Hepatocyte (in vitro differentiated cells): Measurements from ENCODE around the gene PAPPA2. TPM values are rescaled to one million over a fixed set of nuclear protein-coding genes. Genes with fewer than 3 reads are reported as not detected.

ENCODE experiments used
- DNase-seq: peaks from one replicate; pipeline ENCODE4 v3.0.0-alpha.2; 2016; ENCODE audit warnings: low spot score
- H2AFZ ChIP-seq: fragments of 200-600 bp; sonication (generic); 2 replicates; pipeline ENCODE4 v1.6.0; 2016; ENCODE audit warnings: antibody characterized with exemption, mild to moderate bottlenecking
- H3K27ac ChIP-seq: fragments of 200-600 bp; sonication (generic); 2 replicates; pipeline ENCODE4 v1.5.1; 2016; ENCODE audit warnings: mild to moderate bottlenecking
- H3K27me3 ChIP-seq: fragments of 200-600 bp; sonication (generic); 2 replicates; pipeline ENCODE4 v1.6.1; 2016
- H3K36me3 ChIP-seq: fragments of 200-600 bp; sonication (generic); replicated peaks from 2 replicates; pipeline ENCODE4 v1.5.1; 2016; ENCODE audit warnings: low read depth; ENCODE audit not compliant: insufficient read depth
- H3K4me1 ChIP-seq: fragments of 200-600 bp; sonication (generic); 2 replicates; pipeline ENCODE4 v1.5.1; 2016; ENCODE audit warnings: mild to moderate bottlenecking, moderate library complexity; ENCODE audit not compliant: insufficient read depth
- H3K4me2 ChIP-seq: fragments of 200-600 bp; sonication (generic); 2 replicates; pipeline ENCODE4 v1.6.0; 2016
- H3K4me3 ChIP-seq: fragments of 200-600 bp; sonication (generic); 2 replicates; pipeline ENCODE4 v1.5.1; 2016; ENCODE audit warnings: mild to moderate bottlenecking
- H3K79me2 ChIP-seq: fragments of 200-600 bp; sonication (generic); 2 replicates; pipeline ENCODE4 v1.6.0; 2017; ENCODE audit warnings: mild to moderate bottlenecking
- H3K9me2 ChIP-seq: fragments of 200-600 bp; sonication (generic); replicated peaks from 2 replicates; pipeline ENCODE4 v1.6.0; 2017; ENCODE audit warnings: mild to moderate bottlenecking; ENCODE audit not compliant: insufficient read depth
- H3K9me3 ChIP-seq: fragments of 200-600 bp; sonication (generic); 2 replicates; pipeline ENCODE4 v1.5.1; 2016; ENCODE audit warnings: low read depth, mild to moderate bottlenecking
- H4K20me1 ChIP-seq: fragments of 200-600 bp; sonication (generic); 2 replicates; pipeline ENCODE4 v1.6.0; 2016; ENCODE audit warnings: mild to moderate bottlenecking; ENCODE audit not compliant: insufficient read depth, poor library complexity, severe bottlenecking
- EZH2 ChIP-seq: fragments of 200-600 bp; sonication (generic); IDR thresholded peaks from 2 replicates; pipeline ENCODE4 v1.6.1; 2016; ENCODE audit warnings: antibody characterized with exemption, mild to moderate bottlenecking, borderline replicate concordance
- EZH2phosphoT487 ChIP-seq: fragments of 200-600 bp; sonication (generic); IDR thresholded peaks from one replicate; pipeline ENCODE4 v1.6.1; 2018; ENCODE audit warnings: antibody characterized with exemption, mild to moderate bottlenecking, low read depth, moderate library complexity; ENCODE audit not compliant: unreplicated experiment, severe bottlenecking
- WGBS: methylation state at CpG from one replicate; pipeline ENCODE4 v1.1.6; 2016; ENCODE audit warnings: low lambda C conversion rate; ENCODE audit errors: missing lambda C conversion rate; 5-methylcytosine and 5-hydroxymethylcytosine counted together
- polyA plus RNA-seq: library from polyadenylated mRNA; unstranded; fragments of >200 nt; fragmentation: Nextera tagmentation; extraction: Ambion mirVana; gene quantifications from 2 replicates; pipeline ENCODE4 v1.2.1, GENCODE V29; 2016
- total RNA-seq: library from RNA; depleted of rRNA; stranded (reverse); fragments of >200 nt; gene quantifications from 2 replicates; pipeline ENCODE4 v1.2.3, GENCODE V29; 2014
- TF ChIP-seq, protein P1 (sequence below): fragments of 200-600 bp; sonication (generic); IDR thresholded peaks from 2 replicates; pipeline ENCODE4 v1.5.1; 2016; ENCODE audit warnings: antibody characterized with exemption, mild to moderate bottlenecking; ENCODE audit not compliant: poor library complexity

The PAPPA2 gene
- total and polyA plus RNA-seq, 2 experiments from 2014 or later, result 1.9 to 2.6 TPM

DNA sequence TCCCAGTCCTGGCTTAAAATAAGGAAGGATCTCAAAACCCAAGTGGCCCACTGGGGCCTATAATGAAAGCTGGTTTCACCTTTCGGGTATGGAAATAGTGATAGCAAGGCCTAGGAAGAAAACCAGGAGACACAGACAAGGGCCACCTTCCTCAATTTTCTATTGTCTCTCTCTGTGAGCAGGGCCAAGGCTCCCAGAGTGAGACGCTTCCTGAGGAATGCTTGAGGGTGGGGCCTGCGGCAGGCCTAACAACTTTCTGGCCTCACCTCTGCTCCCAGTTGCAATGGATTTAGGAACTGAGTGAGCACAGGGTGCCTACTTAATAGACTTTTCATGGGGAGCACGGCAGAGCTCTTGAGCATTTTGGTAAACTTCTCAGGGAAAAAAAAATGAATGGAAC, 400.6 kb downstream of the PAPPA2 start:
- H3K27me3 ChIP-seq, result no peaks in the 10 kb centered on the region

DNA sequence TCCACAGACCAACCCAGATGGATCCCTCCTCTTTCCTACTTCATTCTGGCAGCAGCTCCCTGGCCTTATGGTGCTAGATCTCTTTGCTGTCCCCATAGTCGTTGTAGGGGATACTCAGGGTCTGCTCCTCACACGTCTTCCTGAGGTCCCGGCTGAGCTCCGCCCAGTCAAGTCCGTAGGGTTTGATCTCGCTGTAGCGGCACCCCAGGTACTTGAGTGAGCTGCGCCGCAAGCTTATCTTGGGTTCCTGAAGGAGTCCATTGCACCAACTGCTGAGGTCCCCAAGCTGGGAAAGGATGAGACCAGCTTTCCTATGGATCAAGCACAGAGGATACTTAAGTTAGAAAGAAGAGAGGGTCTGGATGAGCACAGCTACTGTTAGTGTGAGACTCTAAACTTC, 401.2 kb downstream of the PAPPA2 start:
- Histone ChIP-seq H3K27me3 (no peaks in the 10 kb centered on the region), H3K27ac (no peak overlapping the region), H3K36me3 (no peaks in the 10 kb centered on the region), H3K4me1 (no peaks in the 10 kb centered on the region), H4K20me1 (no peaks in the 10 kb centered on the region), H3K79me2 (no peaks in the 10 kb centered on the region), H3K9me3 (no peaks in the 10 kb centered on the region), H3K9me2 (no peaks in the 10 kb centered on the region), H3K4me2 (no peak overlapping the region), H2AFZ (no peak overlapping the region), H3K4me3 (no peak overlapping the region)
- 95% methylated on average over 9 of the region's 9 CpGs for WGBS
- TF ChIP-seq EZH2, result no peak
- DNase-seq, result no peak

More for the DNA sequence above, 400.6 kb downstream of the PAPPA2 start:
- no peaks in the 10 kb centered on the region for H4K20me1 ChIP-seq
- H3K4me1 ChIP-seq, result no peaks in the 10 kb centered on the region
- H3K27ac ChIP-seq, result no peak overlapping the region
- no peak for TF ChIP-seq EZH2phosphoT487
- no peak for TF ChIP-seq EZH2
- TF ChIP-seq, protein P1, sequence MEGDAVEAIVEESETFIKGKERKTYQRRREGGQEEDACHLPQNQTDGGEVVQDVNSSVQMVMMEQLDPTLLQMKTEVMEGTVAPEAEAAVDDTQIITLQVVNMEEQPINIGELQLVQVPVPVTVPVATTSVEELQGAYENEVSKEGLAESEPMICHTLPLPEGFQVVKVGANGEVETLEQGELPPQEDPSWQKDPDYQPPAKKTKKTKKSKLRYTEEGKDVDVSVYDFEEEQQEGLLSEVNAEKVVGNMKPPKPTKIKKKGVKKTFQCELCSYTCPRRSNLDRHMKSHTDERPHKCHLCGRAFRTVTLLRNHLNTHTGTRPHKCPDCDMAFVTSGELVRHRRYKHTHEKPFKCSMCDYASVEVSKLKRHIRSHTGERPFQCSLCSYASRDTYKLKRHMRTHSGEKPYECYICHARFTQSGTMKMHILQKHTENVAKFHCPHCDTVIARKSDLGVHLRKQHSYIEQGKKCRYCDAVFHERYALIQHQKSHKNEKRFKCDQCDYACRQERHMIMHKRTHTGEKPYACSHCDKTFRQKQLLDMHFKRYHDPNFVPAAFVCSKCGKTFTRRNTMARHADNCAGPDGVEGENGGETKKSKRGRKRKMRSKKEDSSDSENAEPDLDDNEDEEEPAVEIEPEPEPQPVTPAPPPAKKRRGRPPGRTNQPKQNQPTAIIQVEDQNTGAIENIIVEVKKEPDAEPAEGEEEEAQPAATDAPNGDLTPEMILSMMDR, result no peak
- H3K79me2 ChIP-seq, result no peaks in the 10 kb centered on the region
- no peak overlapping the region for H3K4me3 ChIP-seq
- H3K9me2 ChIP-seq, result no peaks in the 10 kb centered on the region
- no peak overlapping the region for H2AFZ ChIP-seq
- 81% methylated on average over 4 of the region's 4 CpGs for WGBS
- no peaks in the 10 kb centered on the region for H3K9me3 ChIP-seq
- H3K36me3 ChIP-seq, result no peaks in the 10 kb centered on the region
- DNase-seq, result no peak
- no peak overlapping the region for H3K4me2 ChIP-seq

DNA sequence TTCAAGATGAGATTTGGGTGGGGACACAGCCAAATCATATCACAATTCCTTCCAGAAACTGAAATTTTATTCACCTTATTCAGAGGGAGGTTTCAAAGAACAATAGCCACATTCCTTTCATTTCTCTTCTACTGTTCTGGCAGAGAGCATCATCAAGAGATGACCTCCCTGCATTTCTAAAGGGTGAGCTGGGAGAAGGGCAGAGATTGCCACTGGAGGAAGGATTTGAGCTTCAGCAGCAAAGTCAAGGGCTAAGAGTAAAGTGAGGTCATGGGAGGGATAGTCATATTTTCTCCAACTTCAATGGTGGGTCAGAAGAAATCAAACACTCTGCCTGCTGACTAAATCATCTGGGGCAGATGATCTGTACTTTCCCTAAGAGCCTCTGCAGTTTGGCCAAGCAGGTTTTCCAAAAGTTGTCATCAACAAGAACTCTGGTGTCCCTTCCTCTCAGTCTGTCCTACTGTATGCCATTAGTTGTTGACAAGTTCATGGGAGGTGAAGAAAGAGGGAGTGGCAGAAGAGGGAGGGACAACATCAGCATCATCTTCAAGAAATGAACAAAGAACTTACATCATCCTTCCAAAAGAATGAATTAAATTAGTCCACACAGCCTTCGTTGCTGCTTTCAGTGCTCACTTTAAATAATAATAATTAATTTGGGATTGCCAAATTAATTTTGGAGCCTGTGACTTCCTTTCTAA, 403.2 kb downstream of the PAPPA2 start:
- Histone ChIP-seq H3K79me2 (no peaks in the 10 kb centered on the region), H3K4me1 (no peaks in the 10 kb centered on the region), H3K27me3 (no peaks in the 10 kb centered on the region), H3K4me3 (no peak overlapping the region), H3K9me2 (no peaks in the 10 kb centered on the region), H3K27ac (no peak overlapping the region), H2AFZ (no peak overlapping the region), H3K4me2 (no peak overlapping the region), H3K9me3 (no peaks in the 10 kb centered on the region), H4K20me1 (no peaks in the 10 kb centered on the region), H3K36me3 (no peaks in the 10 kb centered on the region)
- 69% methylated on average over 1 of the region's 1 CpG for WGBS
- TF ChIP-seq, protein P1, result no peak
- TF ChIP-seq EZH2, result no peak
- no peak for TF ChIP-seq EZH2phosphoT487
- no peak for DNase-seq

DNA sequence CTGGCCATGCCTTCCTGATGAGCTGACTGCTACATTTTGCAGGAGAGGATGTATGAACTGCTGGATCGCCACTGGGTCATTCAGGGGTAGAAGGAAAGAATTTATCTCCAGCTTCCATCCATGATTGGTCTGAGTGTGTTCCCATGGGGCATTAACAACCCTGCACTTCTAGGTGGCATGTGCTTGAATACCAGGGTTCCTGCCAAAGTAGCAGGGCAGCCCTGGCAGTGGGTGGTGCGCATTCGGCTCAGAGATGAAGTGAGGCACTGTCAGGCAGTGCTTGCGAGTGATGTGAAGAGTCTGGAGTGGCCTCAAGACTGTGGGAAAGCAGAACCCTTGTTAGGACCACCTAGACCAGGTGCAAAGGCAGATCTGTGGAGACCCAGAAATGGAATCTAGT, 406.6 kb downstream of the PAPPA2 start:
- 100% methylated on average over 4 of the region's 4 CpGs for WGBS
- no peak overlapping the region for H3K4me3 ChIP-seq
- H3K36me3 ChIP-seq, result no peaks in the 10 kb centered on the region
- no peak overlapping the region for H2AFZ ChIP-seq
- H3K79me2 ChIP-seq, result no peaks in the 10 kb centered on the region
- H3K9me3 ChIP-seq, result no peaks in the 10 kb centered on the region
- no peak for DNase-seq
- no peak overlapping the region for H3K4me2 ChIP-seq
- H4K20me1 ChIP-seq, result no peaks in the 10 kb centered on the region
- no peaks in the 10 kb centered on the region for H3K4me1 ChIP-seq
- no peaks in the 10 kb centered on the region for H3K9me2 ChIP-seq
- no peak overlapping the region for H3K27ac ChIP-seq
- no peaks in the 10 kb centered on the region for H3K27me3 ChIP-seq
- TF ChIP-seq EZH2, result no peak
- TF ChIP-seq, protein P1, result no peak
- TF ChIP-seq EZH2phosphoT487, result no peak
